DOHH2 (cell line): ENCODE measurements around the gene BET1.

Experiments used
- EZH2phosphoT487 ChIP-seq: fragments of 200-600 bp; sonication (generic); IDR thresholded peaks from 2 replicates; pipeline ENCODE4 v1.6.1; 2017; ENCODE audit warnings: borderline replicate concordance, mild to moderate bottlenecking, antibody characterized with exemption, low read length, moderate library complexity, mixed read lengths
- TF ChIP-seq, protein P1 (sequence below): fragments of 200-600 bp; sonication (generic); IDR thresholded peaks from one replicate; pipeline ENCODE4 v1.5.1; 2014; ENCODE audit warnings: antibody characterized with exemption, mild to moderate bottlenecking, low read depth, low read length; ENCODE audit not compliant: poor library complexity, severe bottlenecking

DNA sequence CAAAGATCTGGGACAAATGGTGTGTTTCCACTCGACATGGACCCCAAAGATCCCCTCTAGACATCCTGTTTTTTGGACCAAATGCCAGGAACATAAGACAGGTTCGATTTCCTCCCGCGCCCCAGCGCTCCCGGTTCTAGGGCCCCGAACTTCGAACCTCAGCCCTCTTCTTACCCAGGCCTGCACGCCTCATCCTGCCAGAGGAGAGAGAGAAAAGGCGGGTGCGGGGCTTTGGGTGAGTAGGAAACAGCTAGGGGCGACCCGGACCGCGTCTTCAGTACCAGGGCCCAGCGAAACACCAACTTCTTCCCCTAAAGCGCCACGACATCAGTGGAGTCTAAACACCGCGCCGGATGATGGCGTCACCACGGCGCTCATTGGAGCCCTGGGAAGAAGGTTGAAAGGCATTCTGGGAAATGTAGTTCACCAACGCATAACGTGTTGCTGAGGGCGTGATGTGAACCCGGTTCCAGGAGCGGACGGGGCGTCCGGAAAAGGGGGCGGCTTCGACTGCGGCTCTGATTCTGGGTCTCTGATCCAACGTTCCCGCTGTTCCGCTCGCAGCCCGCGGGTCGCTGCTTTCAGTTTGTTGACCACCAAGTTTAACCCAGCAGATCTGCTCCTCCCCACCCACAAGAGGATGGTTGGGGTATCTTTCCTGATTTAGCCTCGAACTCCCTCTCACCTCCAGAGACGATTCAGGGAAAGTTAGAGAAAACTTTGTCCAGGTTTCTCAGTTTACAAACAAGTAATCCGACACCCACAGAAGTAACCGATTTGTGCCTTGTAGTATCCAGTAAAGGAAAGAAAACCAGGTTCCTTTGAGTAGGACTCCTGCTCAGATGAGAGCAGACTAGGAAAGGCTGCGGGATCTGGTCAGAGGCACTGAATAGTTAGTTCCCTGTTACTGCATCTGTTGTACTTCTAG is at the start of gene BET1:
- TF ChIP-seq, protein P1, sequence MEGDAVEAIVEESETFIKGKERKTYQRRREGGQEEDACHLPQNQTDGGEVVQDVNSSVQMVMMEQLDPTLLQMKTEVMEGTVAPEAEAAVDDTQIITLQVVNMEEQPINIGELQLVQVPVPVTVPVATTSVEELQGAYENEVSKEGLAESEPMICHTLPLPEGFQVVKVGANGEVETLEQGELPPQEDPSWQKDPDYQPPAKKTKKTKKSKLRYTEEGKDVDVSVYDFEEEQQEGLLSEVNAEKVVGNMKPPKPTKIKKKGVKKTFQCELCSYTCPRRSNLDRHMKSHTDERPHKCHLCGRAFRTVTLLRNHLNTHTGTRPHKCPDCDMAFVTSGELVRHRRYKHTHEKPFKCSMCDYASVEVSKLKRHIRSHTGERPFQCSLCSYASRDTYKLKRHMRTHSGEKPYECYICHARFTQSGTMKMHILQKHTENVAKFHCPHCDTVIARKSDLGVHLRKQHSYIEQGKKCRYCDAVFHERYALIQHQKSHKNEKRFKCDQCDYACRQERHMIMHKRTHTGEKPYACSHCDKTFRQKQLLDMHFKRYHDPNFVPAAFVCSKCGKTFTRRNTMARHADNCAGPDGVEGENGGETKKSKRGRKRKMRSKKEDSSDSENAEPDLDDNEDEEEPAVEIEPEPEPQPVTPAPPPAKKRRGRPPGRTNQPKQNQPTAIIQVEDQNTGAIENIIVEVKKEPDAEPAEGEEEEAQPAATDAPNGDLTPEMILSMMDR: no peak
- TF ChIP-seq EZH2phosphoT487: no peak
